DND-41 (cell line): Measurements from ENCODE around the gene XAF1.
"Not testable (repeated sequence)": the region's sequence is repeated elsewhere in the genome, so short reads cannot be mapped to it uniquely, and the experiment has no call there.

Experiments used
- CTCF ChIP-seq: IDR thresholded peaks from 2 replicates; pipeline ENCODE4 v1.5.1; 2012; ENCODE audit warnings: borderline replicate concordance, low read length, moderate library complexity, mild to moderate bottlenecking; ENCODE audit not compliant: poor library complexity, severe bottlenecking; ENCODE audit errors: extremely low read depth
- EZH2 ChIP-seq: IDR thresholded peaks from 3 replicates; pipeline ENCODE4 v1.6.1; 2012; ENCODE audit warnings: borderline replicate concordance, low read depth, mild to moderate bottlenecking, moderate library complexity, low read length, inconsistent platforms; ENCODE audit not compliant: severe bottlenecking

DNA sequence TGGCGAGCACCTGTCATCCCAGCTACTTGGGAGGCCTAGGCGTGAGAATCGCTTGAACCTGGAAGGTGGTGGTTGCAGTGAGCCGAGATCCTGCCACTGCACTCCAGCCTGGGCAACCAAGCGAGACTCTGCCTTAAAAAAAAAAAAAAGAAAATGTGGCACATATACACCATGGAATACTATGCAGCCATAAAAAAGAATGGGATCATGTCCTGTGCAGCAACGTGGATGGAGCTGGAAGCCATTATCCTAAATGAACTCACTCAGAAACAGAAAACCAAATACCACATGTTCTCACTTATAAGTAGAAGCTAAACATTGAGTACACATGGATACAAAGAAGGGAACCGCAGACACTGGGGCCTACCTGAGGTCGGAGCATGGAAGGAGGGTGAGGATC, 19.1 kb downstream of the XAF1 start:
- TF ChIP-seq EZH2, CTCF: not testable (repeated sequence)
